GM12878 (cell line): ENCODE results near the gene VPREB1. TPM values are rescaled to one million over a fixed set of nuclear protein-coding genes. Genes with fewer than 3 reads are reported as not detected.
"Not testable (repeated sequence)": the region's sequence is repeated elsewhere in the genome, so short reads cannot be mapped to it uniquely, and the experiment has no call there.

Source experiments
- ATAC-seq: fragments of 200-7000 bp; cut with Tn5 transposase; 3 replicates; pipeline ENCODE4 v1.9.1; 2020; ENCODE audit warnings: mild to moderate bottlenecking, moderate library complexity
- BruUV-seq: library from RNA; stranded (reverse); fragments of 400-500 nt; replicated peaks from 2 replicates; lab custom pipeline; 2021; lab: Mats Ljungman, UMichigan
- CTCF ChIA-PET: fragments of 300-600 bp; sonication (Branson Sonifier 250); formaldehyde crosslinking; extraction: SDS; loops from one replicate; lab custom pipeline; 2021; ENCODE audit warnings: inconsistent platforms; lab: Yijun Ruan, JAX
- POLR2A ChIA-PET: fragments of 350-600 bp; formaldehyde crosslinking; extraction: SDS; loops from one replicate; lab custom pipeline; 2021; ENCODE audit warnings: inconsistent platforms; lab: Charles Lee
- RAD21 ChIA-PET: fragments of 300-600 bp; sonication (Branson Sonifier 250); formaldehyde crosslinking; loops from one replicate; lab custom pipeline; 2023; ENCODE audit warnings: antibody characterized with exemption; ENCODE audit not compliant: unreplicated experiment; lab: Charles Lee
- SMC1A ChIA-PET: fragments of 300-600 bp; sonication (Branson Sonifier 250); formaldehyde crosslinking; loops from one replicate; lab custom pipeline; 2023; ENCODE audit not compliant: unreplicated experiment, uncharacterized antibody; lab: Charles Lee
- DNase-seq: peaks from one replicate; pipeline ENCODE4 v3.0.0-alpha.2; 2011; ENCODE audit warnings: low read depth, low spot score
- FAIRE-seq: peaks from 3 replicates; lab custom pipeline; 2011; peaks lifted over from hg19 to GRCh38; lab: Jason Lieb, UNC
- H2AFZ ChIP-seq: 2 replicates; pipeline ENCODE4 v1.6.0; 2011; ENCODE audit warnings: low read depth, low read length, control low read depth; ENCODE audit not compliant: control insufficient read depth
- H3K27ac ChIP-seq: 2 replicates; pipeline ENCODE4 v1.5.1; 2011; ENCODE audit warnings: control low read depth; ENCODE audit not compliant: control insufficient read depth, insufficient read depth
- H3K27me3 ChIP-seq, 2 experiments: replicated peaks in 1 of 2; 2 replicates each; pipeline versions ENCODE4 v1.6.0 to v1.6.1; 2011; ENCODE audit warnings: low read length in 1 of 2; ENCODE audit not compliant: control insufficient read depth in 2 of 2, insufficient read depth in 2 of 2
- H3K36me3 ChIP-seq, 2 experiments: 2 replicates each; pipeline ENCODE4 v1.5.1; 2011; ENCODE audit warnings: low read length in 1 of 2; ENCODE audit not compliant: control insufficient read depth in 2 of 2, insufficient read depth in 2 of 2
- H3K4me1 ChIP-seq: 2 replicates; pipeline ENCODE4 v1.6.1; 2011; ENCODE audit warnings: mild to moderate bottlenecking, low read length, moderate library complexity, mixed read lengths; ENCODE audit not compliant: control insufficient read depth, insufficient read depth
- H3K4me2 ChIP-seq: 2 replicates; pipeline ENCODE4 v1.6.0; 2011; ENCODE audit warnings: control low read depth; ENCODE audit not compliant: control insufficient read depth, insufficient read depth
- H3K4me3 ChIP-seq: fragments of 200-600 bp; sonication (generic); 2 replicates; pipeline ENCODE4 v1.5.1; 2016
- H3K79me2 ChIP-seq: 2 replicates; pipeline ENCODE4 v1.6.0; 2011; ENCODE audit warnings: low read length; ENCODE audit not compliant: control insufficient read depth, insufficient read depth
- H3K9ac ChIP-seq: 2 replicates; pipeline ENCODE4 v1.8.0; 2011; ENCODE audit warnings: low read length, control low read depth, mixed read lengths; ENCODE audit not compliant: control insufficient read depth, insufficient read depth
- H3K9me3 ChIP-seq: replicated peaks from 3 replicates; pipeline ENCODE4 v1.5.1; 2011; ENCODE audit warnings: mild to moderate bottlenecking, low read length; ENCODE audit not compliant: control insufficient read depth, insufficient read depth
- H4K20me1 ChIP-seq: 2 replicates; pipeline ENCODE4 v1.6.0; 2011; ENCODE audit not compliant: control insufficient read depth, insufficient read depth
- WGBS: methylation state at CpG from one replicate; pipeline ENCODE4 v1.1.6; 2016; ENCODE audit warnings: low lambda C conversion rate; ENCODE audit not compliant: insufficient replicate concordance, insufficient coverage; ENCODE audit errors: missing lambda C conversion rate; 5-methylcytosine and 5-hydroxymethylcytosine counted together
- in situ Hi-C: fragments of 300-500 bp; cut with MboI; formaldehyde crosslinking; loops from 9 replicates; pipeline ENCODE4 v1.14.3; 2018; ENCODE audit warnings: mixed read lengths
- intact Hi-C: fragments of 100-400 bp; cut with micrococcal nuclease; formaldehyde crosslinking; loops from one replicate; pipeline ENCODE4 v1.14.2; 2022; ENCODE audit not compliant: unreplicated experiment
- polyA plus RNA-seq, 11 experiments: library from polyadenylated mRNA; depleted of rRNA in 4 of 11; unstranded in 6 of 11; stranded (reverse) in 5 of 11; fragments of >200 nt; fragmentation: Nextera tagmentation in 4 of 11; fragmentation: Illumina TruSeq in 1 of 11; extraction: Ambion mirVana in 4 of 11; extraction: Trizol in 1 of 11; gene quantifications; 1 replicate in 1 of 11; 2 replicates in 10 of 11; pipeline versions ENCODE4 v1.2.1 to v1.2.3, GENCODE V29; 2011 to 2016; ENCODE audit warnings: inconsistent platforms in 2 of 11, missing spikeins in 2 of 11, low read depth in 1 of 11
- total RNA-seq, 4 experiments: library from RNA; depleted of rRNA in 3 of 4; stranded (reverse); fragments of >200 nt in 3 of 4; fragmentation: Illumina TruSeq in 1 of 4; extraction: Trizol in 1 of 4; gene quantifications; 2 replicates each; pipeline versions ENCODE4 v1.2.1 to v1.2.3, GENCODE V29; 2013 to 2021

Gene VPREB1
- total and polyA plus RNA-seq, 10 of the 15 experiments (the other 5 are each of a cell fraction or from before 2014, with no cell fraction given) = not detected

- 66% methylated on average over 3 of the region's 3 CpGs for WGBS
- DNase-seq, H4K20me1 ChIP-seq, RAD21 ChIA-PET, ATAC-seq, H3K4me2 ChIP-seq, H3K9ac ChIP-seq, SMC1A ChIA-PET, in situ Hi-C loops, FAIRE-seq, intact Hi-C loops, H3K4me1 ChIP-seq, H3K79me2 ChIP-seq, H3K27me3 ChIP-seq, CTCF ChIA-PET, H3K4me3 ChIP-seq, BruUV-seq, H3K36me3 ChIP-seq, H3K9me3 ChIP-seq, H3K27ac ChIP-seq, POLR2A ChIA-PET, H2AFZ ChIP-seq: not testable (repeated sequence)
Observed at GRCh38 chr22:22292656-22293055, 48.1 kb downstream of the VPREB1 start.

- ATAC-seq, FAIRE-seq, intact Hi-C loops: not testable (repeated sequence)
Observed at GRCh38 chr22:22293436-22293835, 48.9 kb downstream of the VPREB1 start.

GRCh38 chr22:22294641-22295040 lies 50.1 kb downstream of the VPREB1 start:
- H3K36me3 ChIP-seq, H3K4me1 ChIP-seq, H4K20me1 ChIP-seq, FAIRE-seq, H3K9ac ChIP-seq, in situ Hi-C loops, H3K79me2 ChIP-seq, H3K9me3 ChIP-seq, SMC1A ChIA-PET, BruUV-seq, H3K27me3 ChIP-seq, intact Hi-C loops, ATAC-seq, DNase-seq, POLR2A ChIA-PET, CTCF ChIA-PET, RAD21 ChIA-PET, H3K4me3 ChIP-seq, H3K4me2 ChIP-seq, H2AFZ ChIP-seq, H3K27ac ChIP-seq: not testable (repeated sequence)
- 90% methylated on average over 13 of the region's 13 CpGs for WGBS

More at GRCh38 chr22:22293436-22293835, 48.9 kb downstream of the VPREB1 start:
- POLR2A ChIA-PET, in situ Hi-C loops, RAD21 ChIA-PET, H3K4me2 ChIP-seq, DNase-seq, H2AFZ ChIP-seq, H3K9ac ChIP-seq, CTCF ChIA-PET, H3K79me2 ChIP-seq, H3K4me1 ChIP-seq, H3K27me3 ChIP-seq, H3K36me3 ChIP-seq, H3K27ac ChIP-seq, H3K4me3 ChIP-seq, H4K20me1 ChIP-seq, BruUV-seq, SMC1A ChIA-PET, H3K9me3 ChIP-seq: not testable (repeated sequence)
- 62% methylated on average over 7 of the region's 7 CpGs for WGBS
